K562 (cell line): ENCODE measurements around the gene ARHGAP9. TPM values are rescaled to one million over a fixed set of nuclear protein-coding genes. Genes with fewer than 3 reads are reported as not detected.

Experiments
- FOXM1 ChIP-seq, 2 experiments: fragments of 450-650 bp in 1 of 2; sonication (generic) in 1 of 2; formaldehyde crosslinking in 1 of 2; IDR thresholded peaks; 2 replicates each; pipeline versions ENCODE4 v1.6.1 to v1.9.0; 2017 to 2022; ENCODE audit warnings: low read depth in 2 of 2, mild to moderate bottlenecking in 2 of 2, missing genetic modification reagents in 1 of 2, moderate library complexity in 1 of 2
- NFRKB ChIP-seq: fragments of 450-650 bp; IDR thresholded peaks from 2 replicates; pipeline ENCODE4 v1.6.1; 2016; ENCODE audit warnings: low read depth
- SIN3B ChIP-seq: fragments of 450-650 bp; IDR thresholded peaks from 2 replicates; pipeline ENCODE4 v1.6.1; 2017; ENCODE audit warnings: low read depth, mild to moderate bottlenecking, moderate library complexity
- TAF7 ChIP-seq: fragments of 450-650 bp; IDR thresholded peaks from 2 replicates; pipeline ENCODE4 v1.6.1; 2016; ENCODE audit warnings: missing genetic modification characterization, missing compliant biosample characterization
- TRIM28 ChIP-seq: fragments of 450-650 bp; IDR thresholded peaks from 2 replicates; pipeline ENCODE4 v1.6.1; 2017
- ZNF140 ChIP-seq: fragments of 250-450 bp; sonication (Bioruptor Pico); IDR thresholded peaks from 2 replicates; pipeline ENCODE4 v1.8.0; 2021; ENCODE audit warnings: moderate library complexity, mild to moderate bottlenecking, inconsistent platforms
- ZNF232 ChIP-seq: sonication (generic); formaldehyde crosslinking; IDR thresholded peaks from 2 replicates; pipeline ENCODE4 v1.8.0; 2022; ENCODE audit warnings: mild to moderate bottlenecking, missing genetic modification reagents
- polyA plus RNA-seq, 8 experiments: library from polyadenylated mRNA; depleted of rRNA in 4 of 8; stranded (reverse) in 5 of 8; unstranded in 3 of 8; fragments of >200 nt; fragmentation: Nextera tagmentation in 2 of 8; fragmentation: Illumina TruSeq in 1 of 8; extraction: Ambion mirVana in 2 of 8; extraction: Trizol in 1 of 8; gene quantifications; 2 replicates each; pipeline versions ENCODE4 v1.2.1 to v1.2.3, GENCODE V29; 2011 to 2014; ENCODE audit warnings: inconsistent platforms in 1 of 8, missing spikeins in 1 of 8
- total RNA-seq, 7 experiments: library from RNA; depleted of rRNA in 6 of 7; stranded (reverse); fragments of >200 nt in 6 of 7; fragmentation: Illumina TruSeq in 2 of 7; extraction: Trizol in 2 of 7; gene quantifications; 2 replicates each; pipeline versions ENCODE4 v1.2.1 to v1.2.3, GENCODE V29; 2011 to 2021; ENCODE audit warnings: low replicate concordance in 1 of 7
- TF ChIP-seq, protein P1 (sequence below): sonication (generic); formaldehyde crosslinking; IDR thresholded peaks from 2 replicates; pipeline ENCODE4 v1.8.0; 2022; ENCODE audit warnings: missing genetic modification reagents, mild to moderate bottlenecking, moderate library complexity, borderline replicate concordance
- TF ChIP-seq, protein P2 (sequence below): fragments of 450-650 bp; IDR thresholded peaks from 2 replicates; pipeline ENCODE4 v1.6.1; 2016; ENCODE audit warnings: borderline replicate concordance
- TF ChIP-seq, protein P3 (sequence below): fragments of 200-600 bp; sonication (generic); IDR thresholded peaks from one replicate; pipeline ENCODE4 v1.6.1; 2012; ENCODE audit warnings: mild to moderate bottlenecking, low read depth, low read length, inconsistent platforms

Gene ARHGAP9
- total and polyA plus RNA-seq, 9 of the 15 experiments (the other 6 are each of a cell fraction or from before 2014, with no cell fraction given), result 1.5 to 10.2 (median 5.1) TPM

DNA sequence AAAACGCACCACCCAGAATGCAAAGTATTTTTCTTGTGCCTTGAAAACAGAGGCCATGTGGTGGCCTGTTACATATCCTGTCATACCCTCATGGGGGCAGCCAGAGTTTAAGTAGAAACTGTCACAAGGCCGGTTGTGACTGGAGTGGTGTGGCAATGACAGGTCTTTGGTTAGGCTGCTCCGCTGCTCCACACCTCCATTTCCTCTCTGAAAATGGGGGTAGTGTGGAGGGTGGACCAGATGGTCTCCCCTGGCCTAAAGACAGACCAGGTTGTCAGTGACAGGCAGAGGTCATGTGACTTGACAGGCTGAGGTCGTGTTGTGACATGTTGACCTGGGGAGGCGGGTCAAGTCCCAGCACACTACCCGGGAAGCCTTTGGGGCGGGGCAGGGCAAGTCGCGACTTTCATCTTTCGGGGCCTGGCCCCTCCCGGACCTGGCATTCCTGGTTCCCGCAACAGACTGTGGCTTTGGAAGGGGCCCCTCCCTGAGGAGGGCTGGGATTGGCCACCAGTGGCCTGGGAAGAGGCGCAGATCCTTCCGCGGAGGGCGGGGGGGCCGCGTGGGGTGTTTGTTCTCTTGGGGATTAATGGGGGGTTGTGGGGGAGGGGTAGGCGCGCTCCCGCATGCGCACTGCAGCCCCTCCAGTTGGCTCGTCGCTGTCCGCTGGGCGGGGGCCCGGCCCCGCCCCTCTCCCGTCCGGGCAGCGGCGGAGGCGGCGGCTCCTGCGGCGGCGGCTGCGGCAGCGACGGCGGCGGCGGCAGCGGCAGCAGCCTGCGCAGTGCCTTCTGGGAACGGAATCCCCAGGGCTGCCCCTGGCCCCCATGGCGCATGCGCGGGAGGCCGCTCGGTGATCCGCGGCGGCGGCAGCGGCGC lies 42.6 kb upstream of the ARHGAP9 start, which contains the start of gene MBD6 (continued):
- TF ChIP-seq, protein P1, sequence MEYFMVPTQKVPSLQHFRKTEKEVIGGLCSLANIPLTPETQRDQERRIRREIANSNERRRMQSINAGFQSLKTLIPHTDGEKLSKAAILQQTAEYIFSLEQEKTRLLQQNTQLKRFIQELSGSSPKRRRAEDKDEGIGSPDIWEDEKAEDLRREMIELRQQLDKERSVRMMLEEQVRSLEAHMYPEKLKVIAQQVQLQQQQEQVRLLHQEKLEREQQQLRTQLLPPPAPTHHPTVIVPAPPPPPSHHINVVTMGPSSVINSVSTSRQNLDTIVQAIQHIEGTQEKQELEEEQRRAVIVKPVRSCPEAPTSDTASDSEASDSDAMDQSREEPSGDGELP, result peak; percentile 88; the same call in 1 of the 2 replicates
- TF ChIP-seq FOXM1 (IDR thresholded peaks at IDR 0.05; ENCODE audit: low read depth) (peak; percentile 67), FOXM1 (CRISPR knock-in tag; IDR thresholded peaks at IDR 0.05; ENCODE audit: low read depth) (no peak), TAF7 (tag) (peak; percentile 30; the same call in 1 of the 2 replicates), ZNF232 (no peak), NFRKB (peak; percentile 87), ZNF140 (no peak), SIN3B (no peak; the same call in 1 of the 2 replicates), TRIM28 (peak; percentile 58; the same call in 1 of the 2 replicates)
- TF ChIP-seq, protein P2, sequence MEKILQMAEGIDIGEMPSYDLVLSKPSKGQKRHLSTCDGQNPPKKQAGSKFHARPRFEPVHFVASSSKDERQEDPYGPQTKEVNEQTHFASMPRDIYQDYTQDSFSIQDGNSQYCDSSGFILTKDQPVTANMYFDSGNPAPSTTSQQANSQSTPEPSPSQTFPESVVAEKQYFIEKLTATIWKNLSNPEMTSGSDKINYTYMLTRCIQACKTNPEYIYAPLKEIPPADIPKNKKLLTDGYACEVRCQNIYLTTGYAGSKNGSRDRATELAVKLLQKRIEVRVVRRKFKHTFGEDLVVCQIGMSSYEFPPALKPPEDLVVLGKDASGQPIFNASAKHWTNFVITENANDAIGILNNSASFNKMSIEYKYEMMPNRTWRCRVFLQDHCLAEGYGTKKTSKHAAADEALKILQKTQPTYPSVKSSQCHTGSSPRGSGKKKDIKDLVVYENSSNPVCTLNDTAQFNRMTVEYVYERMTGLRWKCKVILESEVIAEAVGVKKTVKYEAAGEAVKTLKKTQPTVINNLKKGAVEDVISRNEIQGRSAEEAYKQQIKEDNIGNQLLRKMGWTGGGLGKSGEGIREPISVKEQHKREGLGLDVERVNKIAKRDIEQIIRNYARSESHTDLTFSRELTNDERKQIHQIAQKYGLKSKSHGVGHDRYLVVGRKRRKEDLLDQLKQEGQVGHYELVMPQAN, result peak; percentile 97
- TF ChIP-seq, protein P3, sequence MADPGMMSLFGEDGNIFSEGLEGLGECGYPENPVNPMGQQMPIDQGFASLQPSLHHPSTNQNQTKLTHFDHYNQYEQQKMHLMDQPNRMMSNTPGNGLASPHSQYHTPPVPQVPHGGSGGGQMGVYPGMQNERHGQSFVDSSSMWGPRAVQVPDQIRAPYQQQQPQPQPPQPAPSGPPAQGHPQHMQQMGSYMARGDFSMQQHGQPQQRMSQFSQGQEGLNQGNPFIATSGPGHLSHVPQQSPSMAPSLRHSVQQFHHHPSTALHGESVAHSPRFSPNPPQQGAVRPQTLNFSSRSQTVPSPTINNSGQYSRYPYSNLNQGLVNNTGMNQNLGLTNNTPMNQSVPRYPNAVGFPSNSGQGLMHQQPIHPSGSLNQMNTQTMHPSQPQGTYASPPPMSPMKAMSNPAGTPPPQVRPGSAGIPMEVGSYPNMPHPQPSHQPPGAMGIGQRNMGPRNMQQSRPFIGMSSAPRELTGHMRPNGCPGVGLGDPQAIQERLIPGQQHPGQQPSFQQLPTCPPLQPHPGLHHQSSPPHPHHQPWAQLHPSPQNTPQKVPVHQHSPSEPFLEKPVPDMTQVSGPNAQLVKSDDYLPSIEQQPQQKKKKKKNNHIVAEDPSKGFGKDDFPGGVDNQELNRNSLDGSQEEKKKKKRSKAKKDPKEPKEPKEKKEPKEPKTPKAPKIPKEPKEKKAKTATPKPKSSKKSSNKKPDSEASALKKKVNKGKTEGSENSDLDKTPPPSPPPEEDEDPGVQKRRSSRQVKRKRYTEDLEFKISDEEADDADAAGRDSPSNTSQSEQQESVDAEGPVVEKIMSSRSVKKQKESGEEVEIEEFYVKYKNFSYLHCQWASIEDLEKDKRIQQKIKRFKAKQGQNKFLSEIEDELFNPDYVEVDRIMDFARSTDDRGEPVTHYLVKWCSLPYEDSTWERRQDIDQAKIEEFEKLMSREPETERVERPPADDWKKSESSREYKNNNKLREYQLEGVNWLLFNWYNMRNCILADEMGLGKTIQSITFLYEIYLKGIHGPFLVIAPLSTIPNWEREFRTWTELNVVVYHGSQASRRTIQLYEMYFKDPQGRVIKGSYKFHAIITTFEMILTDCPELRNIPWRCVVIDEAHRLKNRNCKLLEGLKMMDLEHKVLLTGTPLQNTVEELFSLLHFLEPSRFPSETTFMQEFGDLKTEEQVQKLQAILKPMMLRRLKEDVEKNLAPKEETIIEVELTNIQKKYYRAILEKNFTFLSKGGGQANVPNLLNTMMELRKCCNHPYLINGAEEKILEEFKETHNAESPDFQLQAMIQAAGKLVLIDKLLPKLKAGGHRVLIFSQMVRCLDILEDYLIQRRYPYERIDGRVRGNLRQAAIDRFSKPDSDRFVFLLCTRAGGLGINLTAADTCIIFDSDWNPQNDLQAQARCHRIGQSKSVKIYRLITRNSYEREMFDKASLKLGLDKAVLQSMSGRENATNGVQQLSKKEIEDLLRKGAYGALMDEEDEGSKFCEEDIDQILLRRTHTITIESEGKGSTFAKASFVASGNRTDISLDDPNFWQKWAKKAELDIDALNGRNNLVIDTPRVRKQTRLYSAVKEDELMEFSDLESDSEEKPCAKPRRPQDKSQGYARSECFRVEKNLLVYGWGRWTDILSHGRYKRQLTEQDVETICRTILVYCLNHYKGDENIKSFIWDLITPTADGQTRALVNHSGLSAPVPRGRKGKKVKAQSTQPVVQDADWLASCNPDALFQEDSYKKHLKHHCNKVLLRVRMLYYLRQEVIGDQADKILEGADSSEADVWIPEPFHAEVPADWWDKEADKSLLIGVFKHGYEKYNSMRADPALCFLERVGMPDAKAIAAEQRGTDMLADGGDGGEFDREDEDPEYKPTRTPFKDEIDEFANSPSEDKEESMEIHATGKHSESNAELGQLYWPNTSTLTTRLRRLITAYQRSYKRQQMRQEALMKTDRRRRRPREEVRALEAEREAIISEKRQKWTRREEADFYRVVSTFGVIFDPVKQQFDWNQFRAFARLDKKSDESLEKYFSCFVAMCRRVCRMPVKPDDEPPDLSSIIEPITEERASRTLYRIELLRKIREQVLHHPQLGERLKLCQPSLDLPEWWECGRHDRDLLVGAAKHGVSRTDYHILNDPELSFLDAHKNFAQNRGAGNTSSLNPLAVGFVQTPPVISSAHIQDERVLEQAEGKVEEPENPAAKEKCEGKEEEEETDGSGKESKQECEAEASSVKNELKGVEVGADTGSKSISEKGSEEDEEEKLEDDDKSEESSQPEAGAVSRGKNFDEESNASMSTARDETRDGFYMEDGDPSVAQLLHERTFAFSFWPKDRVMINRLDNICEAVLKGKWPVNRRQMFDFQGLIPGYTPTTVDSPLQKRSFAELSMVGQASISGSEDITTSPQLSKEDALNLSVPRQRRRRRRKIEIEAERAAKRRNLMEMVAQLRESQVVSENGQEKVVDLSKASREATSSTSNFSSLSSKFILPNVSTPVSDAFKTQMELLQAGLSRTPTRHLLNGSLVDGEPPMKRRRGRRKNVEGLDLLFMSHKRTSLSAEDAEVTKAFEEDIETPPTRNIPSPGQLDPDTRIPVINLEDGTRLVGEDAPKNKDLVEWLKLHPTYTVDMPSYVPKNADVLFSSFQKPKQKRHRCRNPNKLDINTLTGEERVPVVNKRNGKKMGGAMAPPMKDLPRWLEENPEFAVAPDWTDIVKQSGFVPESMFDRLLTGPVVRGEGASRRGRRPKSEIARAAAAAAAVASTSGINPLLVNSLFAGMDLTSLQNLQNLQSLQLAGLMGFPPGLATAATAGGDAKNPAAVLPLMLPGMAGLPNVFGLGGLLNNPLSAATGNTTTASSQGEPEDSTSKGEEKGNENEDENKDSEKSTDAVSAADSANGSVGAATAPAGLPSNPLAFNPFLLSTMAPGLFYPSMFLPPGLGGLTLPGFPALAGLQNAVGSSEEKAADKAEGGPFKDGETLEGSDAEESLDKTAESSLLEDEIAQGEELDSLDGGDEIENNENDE, result no peak
